DMS53 treated with DMSO at 0.1 percent for 48 hours (cell line): ENCODE data around the gene NET1.

Source experiments
- DNase-seq: peaks from one replicate; lab custom pipeline; 2025; ENCODE audit not compliant: unreplicated experiment; lab: John Stamatoyannopoulos, UW

The NET1 gene

GRCh38 chr10:5441106-5441505, 28.7 kb downstream of the NET1 start:
- DNase-seq: no peak

GRCh38 chr10:5442065-5442989, 30.0 kb downstream of the NET1 start:
- DNase-seq: peak; percentile 80

- DNase-seq: no peak
Observed at GRCh38 chr10:5442990-5443370, 30.6 kb downstream of the NET1 start.

- no peak for DNase-seq
Observed at GRCh38 chr10:5443429-5443828, 31.1 kb downstream of the NET1 start.

GRCh38 chr10:5445006-5445405, 32.6 kb downstream of the NET1 start:
- no peak for DNase-seq

- peak; percentile 96 for DNase-seq
Observed at GRCh38 chr10:5446390-5446926, 34.1 kb downstream of the NET1 start.

- no peak for DNase-seq
Observed at GRCh38 chr10:5447056-5447455, 34.7 kb downstream of the NET1 start.

- no peak for DNase-seq
Observed at GRCh38 chr10:5447611-5448071, 35.3 kb downstream of the NET1 start.

- DNase-seq: no peak
Observed at GRCh38 chr10:5448333-5449001, 36.1 kb downstream of the NET1 start.

GRCh38 chr10:5449227-5449626, 36.9 kb downstream of the NET1 start:
- DNase-seq: no peak

- no peak for DNase-seq
Observed at GRCh38 chr10:5449823-5450222, 37.5 kb downstream of the NET1 start.

- DNase-seq: no peak
Observed at GRCh38 chr10:5450605-5451384, 38.4 kb downstream of the NET1 start.

GRCh38 chr10:5453749-5454489, 41.6 kb downstream of the NET1 start:
- peak; percentile 15 for DNase-seq

GRCh38 chr10:5456563-5456962, 44.2 kb downstream of the NET1 start:
- no peak for DNase-seq

GRCh38 chr10:5457741-5458140, 45.4 kb downstream of the NET1 start:
- no peak for DNase-seq

- DNase-seq: no peak
Observed at GRCh38 chr10:5458425-5458824, 46.1 kb downstream of the NET1 start.

- DNase-seq: no peak
Observed at GRCh38 chr10:5458949-5459747, 46.8 kb downstream of the NET1 start.

- no peak for DNase-seq
Observed at GRCh38 chr10:5460468-5461202, 48.3 kb downstream of the NET1 start.

GRCh38 chr10:5461203-5461588, 48.8 kb downstream of the NET1 start:
- no peak for DNase-seq
